HCT116 (cell line): ENCODE measurements around the gene MYH7. TPM values are rescaled to one million over a fixed set of nuclear protein-coding genes. Genes with fewer than 3 reads are reported as not detected.

ENCODE experiments used
- ATAC-seq: fragments of 200-7000 bp; cut with Tn5 transposase; 2 replicates; pipeline ENCODE4 v1.9.1; 2020; ENCODE audit warnings: mild to moderate bottlenecking, moderate library complexity
- BruUV-seq: library from RNA; stranded (reverse); fragments of 400-500 nt; replicated peaks from 2 replicates; lab custom pipeline; 2021; lab: Mats Ljungman, UMichigan
- CTCF ChIA-PET: fragments of 300-600 bp; sonication (Branson Sonifier 250); formaldehyde crosslinking; loops from one replicate; lab custom pipeline; 2021; ENCODE audit warnings: antibody characterized with exemption; lab: Charles Lee
- POLR2A ChIA-PET: fragments of 300-600, 350-600 bp; sonication (Branson Sonifier 250); formaldehyde crosslinking; loops from one replicate; lab custom pipeline; 2021; ENCODE audit warnings: antibody characterized with exemption; lab: Charles Lee
- RAD21 ChIA-PET, 2 experiments: fragments of 300-600 bp; sonication (Branson Sonifier 250); formaldehyde crosslinking; loops; one replicate each; lab custom pipeline; 2023; ENCODE audit warnings: low total read pairs in 2 of 2; ENCODE audit not compliant: uncharacterized antibody in 2 of 2, unreplicated experiment in 2 of 2, low non-redundant PET in 1 of 2; lab: Charles Lee
- DNase-seq: peaks from one replicate; pipeline ENCODE4 v3.0.0-alpha.2; 2010; ENCODE audit warnings: low read depth, low spot score
- H2AFZ ChIP-seq: fragments of 200-600 bp; shearing (Covaris generic), sonication (generic); 2 replicates; pipeline ENCODE4 v1.6.1; 2017; ENCODE audit warnings: low read depth, mixed run types, mixed read lengths, antibody characterized with exemption, low read length; ENCODE audit not compliant: poor library complexity, severe bottlenecking
- H3K27ac ChIP-seq: 2 replicates; pipeline ENCODE4 v1.5.1; 2012; ENCODE audit warnings: low read depth, low read length
- H3K27me3 ChIP-seq: fragments of 200-600 bp; sonication (generic); 2 replicates; pipeline ENCODE4 v1.6.1; 2016; ENCODE audit warnings: mixed run types, low read length, mixed read lengths; ENCODE audit not compliant: insufficient read depth
- H3K36me3 ChIP-seq, 2 experiments: fragments of 200-500 bp in 1 of 2; fragments of 200-600 bp in 1 of 2; sonication (Bioruptor generic) in 1 of 2; sonication (generic) in 1 of 2; 2 replicates each; pipeline versions ENCODE4 v1.5.1 to v1.6.1; 2014 to 2016; ENCODE audit warnings: low read length in 2 of 2, inconsistent platforms in 1 of 2, mixed read lengths in 1 of 2, mixed run types in 1 of 2; ENCODE audit not compliant: insufficient read depth in 2 of 2, control insufficient read depth in 1 of 2
- H3K4me1 ChIP-seq, 2 experiments: fragments of 200-600 bp in 1 of 2; sonication (generic) in 1 of 2; 2 replicates each; pipeline versions ENCODE4 v1.5.1 to v1.6.1; 2012 to 2017; ENCODE audit warnings: low read length in 2 of 2, inconsistent platforms in 1 of 2, mild to moderate bottlenecking in 1 of 2, mixed read lengths in 1 of 2, mixed run types in 1 of 2, moderate library complexity in 1 of 2; ENCODE audit not compliant: insufficient read depth in 2 of 2, control insufficient read depth in 1 of 2
- H3K4me2 ChIP-seq: fragments of 200-600 bp; sonication (generic); 2 replicates; pipeline ENCODE4 v1.6.1; 2017; ENCODE audit warnings: mixed run types, low read length, mixed read lengths
- H3K4me3 ChIP-seq, 2 experiments: fragments of 200-600 bp in 1 of 2; sonication (generic) in 1 of 2; replicated peaks in 1 of 2; 2 replicates each; pipeline ENCODE4 v1.5.1; 2011 to 2016; ENCODE audit warnings: low read length in 2 of 2, control low read depth in 1 of 2, low read depth in 1 of 2, mild to moderate bottlenecking in 1 of 2, mixed read lengths in 1 of 2, mixed run types in 1 of 2
- H3K79me2 ChIP-seq: fragments of 200-600 bp; sonication (generic); 2 replicates; pipeline ENCODE4 v1.6.1; 2017; ENCODE audit warnings: mild to moderate bottlenecking, mixed run types, low read length, moderate library complexity, mixed read lengths; ENCODE audit not compliant: insufficient read depth
- H3K9ac ChIP-seq: fragments of 200-600 bp; sonication (generic); 2 replicates; pipeline ENCODE4 v1.6.1; 2016; ENCODE audit warnings: low read length, mixed read lengths
- H3K9me2 ChIP-seq: fragments of 200-600 bp; sonication (generic), shearing (Covaris generic); 2 replicates; pipeline ENCODE4 v1.6.1; 2017; ENCODE audit warnings: mixed run types, mild to moderate bottlenecking, moderate library complexity; ENCODE audit not compliant: insufficient read depth
- H3K9me3 ChIP-seq, 2 experiments: fragments of 200-500 bp in 1 of 2; fragments of 200-600 bp in 1 of 2; sonication (Bioruptor generic) in 1 of 2; sonication (generic) in 1 of 2; 2 replicates each; pipeline ENCODE4 v1.6.1; 2014 to 2017; ENCODE audit warnings: low read length in 2 of 2, mixed read lengths in 2 of 2, inconsistent platforms in 1 of 2, low read depth in 1 of 2, mild to moderate bottlenecking in 1 of 2, mixed run types in 1 of 2, moderate library complexity in 1 of 2; ENCODE audit not compliant: control insufficient read depth in 1 of 2, insufficient read depth in 1 of 2
- H4K20me1 ChIP-seq: fragments of 200-600 bp; sonication (generic), shearing (Covaris generic); 2 replicates; pipeline ENCODE4 v1.6.1; 2017; ENCODE audit warnings: mixed run types, mild to moderate bottlenecking, moderate library complexity; ENCODE audit not compliant: insufficient read depth
- CEBPB ChIP-seq: IDR thresholded peaks from 2 replicates; pipeline ENCODE4 v1.6.1; 2012; ENCODE audit warnings: low read depth
- POLR2A ChIP-seq: IDR thresholded peaks from 2 replicates; pipeline ENCODE4 v1.7.0; 2011; ENCODE audit warnings: borderline replicate concordance; ENCODE audit not compliant: insufficient read depth, insufficient read length; ENCODE audit errors: extremely low read depth
- RAD21 ChIP-seq: IDR thresholded peaks from 2 replicates; pipeline ENCODE4 v1.6.1; 2012; ENCODE audit warnings: low read depth, mild to moderate bottlenecking
- ZNF274 ChIP-seq: fragments of 200-500 bp; sonication (Bioruptor generic); IDR thresholded peaks from 2 replicates; pipeline ENCODE4 v1.6.1; 2014; ENCODE audit warnings: mild to moderate bottlenecking, low read depth, low read length, inconsistent platforms
- intact Hi-C: fragments of 100-400 bp; cut with micrococcal nuclease; formaldehyde crosslinking; loops from 2 replicates; pipeline ENCODE4 v1.10.0; 2022
- total RNA-seq: library from RNA; stranded (reverse); gene quantifications from one replicate; pipeline ENCODE4 v1.2.1, GENCODE V29; 2021; ENCODE audit not compliant: unreplicated experiment
- TF ChIP-seq, protein P1 (sequence below), 3 experiments: fragments of 200-600 bp in 1 of 3; sonication (generic) in 1 of 3; IDR thresholded peaks in 2 of 3; conservative IDR thresholded peaks in 1 of 3; 2 replicates each; pipeline ENCODE4 v1.5.1; 2012 to 2017; ENCODE audit warnings: low read depth in 2 of 3, low read length in 2 of 3, antibody characterized with exemption in 1 of 3, borderline replicate concordance in 1 of 3, control low read depth in 1 of 3, mild to moderate bottlenecking in 1 of 3, mixed read lengths in 1 of 3, mixed run types in 1 of 3, moderate library complexity in 1 of 3; ENCODE audit not compliant: insufficient read depth in 1 of 3
- TF ChIP-seq, protein P2 (sequence below): IDR thresholded peaks from 2 replicates; pipeline ENCODE4 v1.6.1; 2012

MYH7 gene
- total RNA-seq, 1 experiment from 2014 or later = not detected

DNA sequence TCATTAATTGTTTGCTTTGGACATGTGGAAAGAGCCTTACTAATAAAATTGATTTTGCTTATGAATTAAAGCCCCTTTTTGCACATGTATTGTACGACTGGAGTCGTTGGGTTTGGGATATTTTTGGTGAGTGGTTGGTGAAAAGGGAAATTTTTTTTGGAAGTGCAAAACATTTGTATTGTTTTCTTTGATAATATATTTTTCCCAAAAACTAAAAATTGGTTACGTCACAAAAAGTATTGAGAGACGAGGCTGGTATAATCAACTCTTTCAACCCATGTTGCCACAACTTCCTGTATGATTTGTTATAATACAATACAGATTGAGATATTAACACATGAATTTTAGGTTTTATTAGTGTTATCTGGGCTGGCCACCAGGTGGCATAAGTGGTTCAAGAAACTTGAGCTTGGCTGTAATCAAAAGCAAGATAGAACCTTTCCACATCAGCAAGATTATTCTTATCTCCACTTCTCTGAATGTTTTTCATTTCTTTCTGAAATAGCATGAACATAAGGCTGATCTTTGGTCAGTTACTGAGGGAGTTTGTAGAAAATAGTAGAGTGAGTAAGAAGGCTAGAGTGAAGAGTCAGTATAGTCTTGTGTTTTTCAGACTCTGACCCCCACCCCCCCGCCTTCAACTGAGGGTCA, 42.8 kb upstream of the MYH7 start:
- Histone ChIP-seq H3K4me3 (no peak overlapping the region), H3K4me1 (no peaks in the 10 kb centered on the region), H3K4me2 (no peak overlapping the region), H3K9me3 (no peaks in the 10 kb centered on the region), H3K9me2 (no peaks in the 10 kb centered on the region), H3K36me3 (peaks cover 41% of the 10 kb centered on the region in 2 experiments), H2AFZ (no peak overlapping the region), H4K20me1 (no peaks in the 10 kb centered on the region), H3K79me2 (peaks cover 5% of the 10 kb centered on the region), H3K27ac (no peak overlapping the region), H3K27me3 (no peaks in the 10 kb centered on the region), H3K9ac (no peak overlapping the region)
- peak; percentile 71 for ATAC-seq
- ChIA-PET CTCF (interaction anchor here (0.9 to 6.0 kb wide), 10 partner anchors 11 to 111 kb away, joined by 3 to 69 read pairs (median 5); partner anchors contain the start of gene AP1G2), POLR2A (no interaction called here), RAD21 (interaction anchor here in 1 of 2 experiments (0.8 to 0.9 kb wide), 2 partner anchors 80 to 85 kb away, joined by 6 read pairs; no protein-coding TSS in a partner anchor)
- TF ChIP-seq RAD21 (peak; percentile 76), ZNF274 (no peak), POLR2A (no peak), CEBPB (no peak)
- TF ChIP-seq, protein P1, sequence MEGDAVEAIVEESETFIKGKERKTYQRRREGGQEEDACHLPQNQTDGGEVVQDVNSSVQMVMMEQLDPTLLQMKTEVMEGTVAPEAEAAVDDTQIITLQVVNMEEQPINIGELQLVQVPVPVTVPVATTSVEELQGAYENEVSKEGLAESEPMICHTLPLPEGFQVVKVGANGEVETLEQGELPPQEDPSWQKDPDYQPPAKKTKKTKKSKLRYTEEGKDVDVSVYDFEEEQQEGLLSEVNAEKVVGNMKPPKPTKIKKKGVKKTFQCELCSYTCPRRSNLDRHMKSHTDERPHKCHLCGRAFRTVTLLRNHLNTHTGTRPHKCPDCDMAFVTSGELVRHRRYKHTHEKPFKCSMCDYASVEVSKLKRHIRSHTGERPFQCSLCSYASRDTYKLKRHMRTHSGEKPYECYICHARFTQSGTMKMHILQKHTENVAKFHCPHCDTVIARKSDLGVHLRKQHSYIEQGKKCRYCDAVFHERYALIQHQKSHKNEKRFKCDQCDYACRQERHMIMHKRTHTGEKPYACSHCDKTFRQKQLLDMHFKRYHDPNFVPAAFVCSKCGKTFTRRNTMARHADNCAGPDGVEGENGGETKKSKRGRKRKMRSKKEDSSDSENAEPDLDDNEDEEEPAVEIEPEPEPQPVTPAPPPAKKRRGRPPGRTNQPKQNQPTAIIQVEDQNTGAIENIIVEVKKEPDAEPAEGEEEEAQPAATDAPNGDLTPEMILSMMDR (IDR thresholded peaks at IDR 0.05 in 2 of 3, conservative IDR thresholded peaks at IDR 0.05 in 1 of 3; ENCODE audit: borderline replicate concordance in 1 of 3, insufficient read depth in 1 of 3, low read depth in 2 of 3, low read length in 2 of 3) = peak; percentile 63 to 80 (median 66)
- TF ChIP-seq, protein P2, sequence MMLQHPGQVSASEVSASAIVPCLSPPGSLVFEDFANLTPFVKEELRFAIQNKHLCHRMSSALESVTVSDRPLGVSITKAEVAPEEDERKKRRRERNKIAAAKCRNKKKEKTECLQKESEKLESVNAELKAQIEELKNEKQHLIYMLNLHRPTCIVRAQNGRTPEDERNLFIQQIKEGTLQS = no peak
- peak; percentile 51 for DNase-seq
- BruUV-seq = no TSS peak
- intact Hi-C loops = loop anchor here (1.0 to 5.0 kb wide), 2 partner anchors 64 to 84 kb away; no protein-coding TSS in a partner anchor
